Nephron progenitor cell (in vitro differentiated cells): ENCODE measurements around the gene TAF1C.
A peak's percentile ranks its signal among the peaks of the same experiment; 100 is the strongest.

Source experiments
- DNase-seq: peaks from one replicate; pipeline ENCODE4 v3.0.0; 2021
- H3K27ac Mint-ChIP-seq: 2 replicates; pipeline ENCODE4 v1.8.0; 2021; ENCODE audit warnings: mild to moderate bottlenecking, moderate library complexity, mixed read lengths
- H3K27me3 Mint-ChIP-seq: 2 replicates; pipeline ENCODE4 v1.8.0; 2021; ENCODE audit warnings: mild to moderate bottlenecking, low read depth, mixed read lengths; ENCODE audit not compliant: poor library complexity
- H3K36me3 Mint-ChIP-seq: 2 replicates; pipeline ENCODE4 v1.8.0; 2021; ENCODE audit warnings: low read depth, mixed read lengths
- H3K4me1 Mint-ChIP-seq: 2 replicates; pipeline ENCODE4 v1.8.0; 2021; ENCODE audit warnings: mixed read lengths
- H3K4me3 Mint-ChIP-seq: 2 replicates; pipeline ENCODE4 v1.8.0; 2021; ENCODE audit warnings: mild to moderate bottlenecking, moderate library complexity, mixed read lengths
- H3K9me3 Mint-ChIP-seq: 2 replicates; pipeline ENCODE4 v1.8.0; 2021; ENCODE audit warnings: mild to moderate bottlenecking, moderate library complexity, mixed read lengths
- TF ChIP-seq, protein P1 (sequence below): fragments of 200-600 bp; sonication (generic); IDR thresholded peaks from 2 replicates; pipeline ENCODE4 v1.5.0; 2021; ENCODE audit warnings: antibody characterized with exemption

The TAF1C gene

DNA sequence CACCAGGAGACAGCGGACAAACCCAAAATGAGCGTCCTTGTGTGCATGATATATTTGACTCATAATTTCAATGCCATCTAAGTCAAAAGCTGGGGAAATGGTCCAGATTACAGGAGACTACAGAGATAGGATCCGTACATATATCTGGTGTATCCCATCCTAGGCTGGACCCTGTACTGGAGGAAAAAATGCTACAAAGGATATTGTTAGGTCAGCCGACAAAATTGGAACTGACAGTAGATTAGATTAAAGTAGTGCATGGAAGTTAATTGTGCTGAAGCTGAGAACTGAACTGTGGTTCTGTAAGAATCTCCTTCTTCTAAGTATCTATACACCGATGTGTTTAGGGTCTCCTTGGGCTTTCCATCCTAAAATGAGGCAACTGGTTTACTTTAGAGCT, 28.7 kb upstream of the TAF1C start:
- Mint-ChIP-seq H3K9me3 (no peaks in the 10 kb centered on the region), H3K27ac (no peak overlapping the region), H3K36me3 (no peaks in the 10 kb centered on the region), H3K4me3 (no peak overlapping the region), H3K4me1 (peaks cover 21% of the 10 kb centered on the region), H3K27me3 (peaks cover 25% of the 10 kb centered on the region)
- TF ChIP-seq, protein P1, sequence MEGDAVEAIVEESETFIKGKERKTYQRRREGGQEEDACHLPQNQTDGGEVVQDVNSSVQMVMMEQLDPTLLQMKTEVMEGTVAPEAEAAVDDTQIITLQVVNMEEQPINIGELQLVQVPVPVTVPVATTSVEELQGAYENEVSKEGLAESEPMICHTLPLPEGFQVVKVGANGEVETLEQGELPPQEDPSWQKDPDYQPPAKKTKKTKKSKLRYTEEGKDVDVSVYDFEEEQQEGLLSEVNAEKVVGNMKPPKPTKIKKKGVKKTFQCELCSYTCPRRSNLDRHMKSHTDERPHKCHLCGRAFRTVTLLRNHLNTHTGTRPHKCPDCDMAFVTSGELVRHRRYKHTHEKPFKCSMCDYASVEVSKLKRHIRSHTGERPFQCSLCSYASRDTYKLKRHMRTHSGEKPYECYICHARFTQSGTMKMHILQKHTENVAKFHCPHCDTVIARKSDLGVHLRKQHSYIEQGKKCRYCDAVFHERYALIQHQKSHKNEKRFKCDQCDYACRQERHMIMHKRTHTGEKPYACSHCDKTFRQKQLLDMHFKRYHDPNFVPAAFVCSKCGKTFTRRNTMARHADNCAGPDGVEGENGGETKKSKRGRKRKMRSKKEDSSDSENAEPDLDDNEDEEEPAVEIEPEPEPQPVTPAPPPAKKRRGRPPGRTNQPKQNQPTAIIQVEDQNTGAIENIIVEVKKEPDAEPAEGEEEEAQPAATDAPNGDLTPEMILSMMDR: no peak
- DNase-seq: no peak

DNA sequence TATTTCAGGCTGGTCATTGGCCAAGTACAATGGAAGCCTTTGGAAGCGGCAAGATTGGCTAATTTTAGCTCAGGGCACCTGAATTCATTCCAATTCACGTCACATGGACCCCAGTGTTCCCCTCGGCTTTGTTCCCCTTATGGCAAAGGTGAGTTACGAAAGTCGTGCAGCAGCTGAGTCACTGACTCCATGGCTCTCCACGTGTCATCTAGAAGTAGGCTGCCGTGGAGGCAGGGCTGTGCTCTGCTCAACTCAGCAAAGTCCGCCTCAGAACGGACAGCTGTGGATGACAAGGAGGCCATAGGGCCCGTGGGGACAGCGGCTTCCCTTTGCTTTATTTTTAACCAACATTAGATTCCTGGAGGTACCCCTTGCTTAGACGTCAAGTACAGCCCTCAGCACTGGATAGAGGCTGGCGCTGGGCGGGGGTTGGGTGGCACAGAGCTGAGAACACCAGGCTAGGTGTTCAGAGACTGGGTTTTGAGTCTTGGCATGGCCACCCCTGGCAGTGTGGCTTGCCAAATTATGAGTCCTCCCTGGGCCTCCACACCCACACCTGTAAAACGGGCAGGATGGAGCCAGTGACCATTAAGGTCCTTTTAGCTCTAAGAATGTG, 27.7 kb upstream of the TAF1C start:
- no peak for DNase-seq
- Mint-ChIP-seq H3K36me3 (no peaks in the 10 kb centered on the region), H3K27me3 (peaks cover 30% of the 10 kb centered on the region), H3K4me3 (no peak overlapping the region), H3K4me1 (peaks cover 21% of the 10 kb centered on the region), H3K27ac (no peak overlapping the region), H3K9me3 (no peaks in the 10 kb centered on the region)
- TF ChIP-seq, protein P1: no peak

DNA sequence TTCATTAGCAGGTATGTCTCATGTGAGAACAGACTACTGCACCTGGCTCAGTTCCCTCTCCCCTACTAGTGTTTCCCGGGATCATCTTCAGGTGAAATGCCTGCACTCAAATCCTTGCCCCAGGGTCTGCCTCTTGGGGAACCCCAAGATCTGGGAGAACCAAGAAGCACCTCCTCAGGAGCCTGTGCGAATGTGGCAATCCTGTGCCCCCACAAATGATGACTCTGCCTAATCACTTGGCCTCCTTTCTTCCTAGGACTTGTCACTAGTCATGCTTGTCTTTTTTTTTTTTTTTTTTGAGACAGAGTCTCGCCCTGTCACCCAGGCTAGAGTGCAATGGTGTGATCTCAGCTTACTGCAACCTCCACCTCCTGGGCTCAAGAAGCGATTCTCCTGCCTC, 25.8 kb upstream of the TAF1C start:
- peaks cover 13% of the 10 kb centered on the region for H3K4me1 Mint-ChIP-seq
- no peak for DNase-seq

DNA sequence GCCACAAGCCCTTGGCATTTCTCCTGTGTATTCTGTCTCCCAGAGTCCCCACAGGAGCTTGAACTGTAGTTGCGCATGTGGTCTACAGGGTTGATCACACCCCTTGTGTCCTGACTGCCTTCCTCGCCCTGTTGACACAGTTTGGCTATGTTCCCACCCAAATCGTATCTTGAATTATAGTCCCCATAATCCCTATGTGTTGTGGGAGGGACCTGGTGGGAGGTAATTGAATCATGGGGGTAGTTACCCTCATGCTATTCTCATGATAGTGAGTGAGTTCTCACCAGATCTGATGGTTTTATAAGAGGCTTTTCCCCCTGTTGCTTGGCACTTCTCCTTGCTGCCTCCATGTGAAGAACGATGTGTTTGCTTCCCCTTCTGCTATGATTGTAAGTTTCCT, 25.3 kb upstream of the TAF1C start:
- peaks cover 15% of the 10 kb centered on the region for H3K4me1 Mint-ChIP-seq
- DNase-seq: no peak
- no peak overlapping the region for H3K4me3 Mint-ChIP-seq
- TF ChIP-seq, protein P1: no peak
- no peaks in the 10 kb centered on the region for H3K9me3 Mint-ChIP-seq
- no peaks in the 10 kb centered on the region for H3K36me3 Mint-ChIP-seq
- peaks cover 29% of the 10 kb centered on the region for H3K27me3 Mint-ChIP-seq
- peak overlapping the region; percentile 4 for H3K27ac Mint-ChIP-seq

More for the DNA sequence above, 25.8 kb upstream of the TAF1C start:
- peaks cover 28% of the 10 kb centered on the region for H3K27me3 Mint-ChIP-seq
- TF ChIP-seq, protein P1: no peak
- H3K4me3 Mint-ChIP-seq: no peak overlapping the region
- H3K36me3 Mint-ChIP-seq: no peaks in the 10 kb centered on the region
- peak overlapping the region; percentile 4 for H3K27ac Mint-ChIP-seq
- H3K9me3 Mint-ChIP-seq: no peaks in the 10 kb centered on the region

DNA sequence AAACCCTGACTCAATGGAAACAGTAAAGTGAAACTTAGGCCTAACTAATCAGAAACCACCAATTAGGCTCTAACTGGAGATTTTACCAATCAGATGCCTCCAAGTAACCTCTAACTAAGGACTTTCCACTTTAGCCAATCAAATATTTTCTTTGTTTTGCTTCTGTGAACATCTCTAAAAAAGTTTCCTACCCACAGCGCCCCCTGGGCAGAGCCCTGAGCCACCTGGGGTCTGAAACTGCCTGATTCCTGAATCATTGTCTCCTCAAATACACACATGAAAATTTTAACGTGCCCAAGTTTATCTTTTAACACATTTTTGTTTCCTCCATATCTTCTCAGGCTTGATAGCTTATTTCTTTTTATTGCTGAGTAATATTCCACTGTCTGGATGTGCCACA, 23.1 kb upstream of the TAF1C start:
- Mint-ChIP-seq H3K27ac (no peak overlapping the region), H3K4me3 (no peak overlapping the region), H3K36me3 (no peaks in the 10 kb centered on the region), H3K4me1 (peaks cover 16% of the 10 kb centered on the region), H3K27me3 (peaks cover 28% of the 10 kb centered on the region), H3K9me3 (no peaks in the 10 kb centered on the region)
- DNase-seq: no peak
- TF ChIP-seq, protein P1: no peak

DNA sequence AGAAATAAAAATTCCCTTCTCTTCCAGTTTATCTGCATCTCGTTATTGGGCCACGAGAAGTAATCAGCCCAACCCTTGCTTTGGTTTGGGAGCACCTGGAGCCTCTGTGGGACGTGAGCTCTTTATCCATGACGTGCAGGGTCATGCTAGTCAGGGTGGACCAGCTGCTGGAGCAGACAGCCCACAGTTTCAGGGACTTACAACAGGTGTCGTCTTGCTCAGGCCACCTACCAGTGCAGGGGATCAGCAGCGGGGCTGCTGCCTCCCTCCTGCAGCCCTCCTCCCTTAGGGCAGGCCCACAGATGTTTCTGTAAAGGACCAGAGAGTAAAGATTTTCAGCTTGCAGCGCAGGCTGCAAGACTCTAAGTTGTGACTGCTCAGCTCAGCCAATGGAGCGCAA, 21.0 kb upstream of the TAF1C start:
- TF ChIP-seq, protein P1: no peak
- Mint-ChIP-seq H3K9me3 (no peaks in the 10 kb centered on the region), H3K4me3 (no peak overlapping the region), H3K4me1 (peaks cover 21% of the 10 kb centered on the region), H3K27ac (no peak overlapping the region), H3K36me3 (no peaks in the 10 kb centered on the region), H3K27me3 (peaks cover 22% of the 10 kb centered on the region)
- no peak for DNase-seq
